ENCODE results near the gene LOC101059915.
A peak's percentile ranks its signal among the peaks of the same experiment; 100 is the strongest.
"Not testable (repeated sequence)": the region's sequence is repeated elsewhere in the genome, so short reads cannot be mapped to it uniquely, and the experiment has no call there.

The LOC101059915 gene

GRCh38 chrX:71636438-71637252, 30.7 kb upstream of the LOC101059915 start:
- no peak for DNase-seq (ENCODE audit: low read depth, low spot score)
- in situ Hi-C loops (cut with HindIII; ENCODE audit: low pct_unique_long_range_greater_than_20kb, low sequenced_read_pairs) = no loop called here

- DNase-seq (ENCODE audit: low read depth, low spot score) = no peak
- in situ Hi-C loops (cut with HindIII; ENCODE audit: low pct_unique_long_range_greater_than_20kb, low sequenced_read_pairs) = no loop called here
Measured at GRCh38 chrX:71637253-71637618, 30.1 kb upstream of the LOC101059915 start.

DNA sequence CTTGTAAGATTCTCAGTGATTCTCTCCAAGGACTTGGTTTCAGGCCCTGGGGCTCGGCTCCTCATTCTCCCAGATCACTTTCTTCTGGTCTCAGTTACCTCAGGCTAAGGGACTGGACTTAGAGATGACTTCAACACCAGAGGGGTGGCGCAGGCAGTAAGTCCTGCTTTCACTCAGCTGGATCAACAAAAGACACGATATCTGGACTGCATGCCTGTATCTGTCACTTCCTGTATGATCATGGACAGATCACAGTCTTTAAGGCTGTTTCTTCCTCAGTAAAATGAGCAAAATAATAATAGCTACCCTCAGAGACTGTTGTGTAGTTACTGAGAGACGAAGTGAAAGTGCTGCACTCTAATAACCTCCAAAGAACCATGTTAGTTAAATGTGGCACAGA, 29.5 kb upstream of the LOC101059915 start:
- no peak for DNase-seq (ENCODE audit: low read depth, low spot score)
- in situ Hi-C loops (cut with HindIII; ENCODE audit: low pct_unique_long_range_greater_than_20kb, low sequenced_read_pairs) = no loop called here

DNA sequence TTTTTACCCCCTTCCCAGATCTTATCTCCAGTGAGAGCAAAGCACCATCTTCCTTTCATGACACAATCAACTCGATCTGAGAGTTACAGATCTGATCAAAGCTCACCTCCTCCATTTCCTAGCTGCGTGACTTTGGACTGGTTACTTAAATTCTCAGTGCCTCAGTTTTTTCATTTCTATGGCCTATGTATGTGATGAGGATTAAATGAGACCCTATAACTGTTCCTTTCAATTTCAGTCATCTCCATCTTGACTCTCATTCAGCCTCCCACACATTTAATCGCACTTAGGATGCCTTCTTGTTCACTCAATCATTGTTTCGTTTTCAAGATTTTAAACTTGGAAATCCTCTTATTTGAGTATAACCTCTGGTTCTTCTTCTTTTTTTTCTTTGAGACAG, 28.9 kb upstream of the LOC101059915 start:
- in situ Hi-C loops (cut with HindIII; ENCODE audit: low pct_unique_long_range_greater_than_20kb, low sequenced_read_pairs) = no loop called here
- no peak for DNase-seq (ENCODE audit: low read depth, low spot score)

DNA sequence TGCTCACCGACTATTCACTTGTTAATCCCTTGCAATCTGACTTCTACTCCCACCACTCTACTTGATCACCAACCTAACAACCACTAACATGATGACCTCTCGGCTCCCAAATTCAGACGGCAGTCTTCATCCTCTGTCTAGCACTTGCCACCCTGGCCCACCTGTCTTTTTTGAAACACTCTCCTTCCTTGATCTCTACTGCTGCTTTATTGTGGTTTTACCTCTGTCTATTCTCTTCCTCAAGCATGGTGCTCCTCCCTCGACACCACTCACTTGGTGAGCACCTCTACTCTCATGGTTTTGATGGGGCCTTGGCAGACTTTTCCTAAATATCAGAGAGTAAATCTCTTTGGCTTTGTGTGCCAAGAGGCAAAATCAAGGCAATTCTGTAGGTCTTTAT, 27.3 kb upstream of the LOC101059915 start:
- in situ Hi-C loops (cut with HindIII; ENCODE audit: low pct_unique_long_range_greater_than_20kb, low sequenced_read_pairs) = no loop called here

GRCh38 chrX:71644406-71644805, 22.9 kb upstream of the LOC101059915 start:
- DNase-seq (ENCODE audit: low read depth, low spot score); in situ Hi-C loops (cut with HindIII; ENCODE audit: low pct_unique_long_range_greater_than_20kb, low sequenced_read_pairs): not testable (repeated sequence)

More for the DNA sequence above, 27.3 kb upstream of the LOC101059915 start:
- no peak for DNase-seq (ENCODE audit: low read depth, low spot score)

DNA sequence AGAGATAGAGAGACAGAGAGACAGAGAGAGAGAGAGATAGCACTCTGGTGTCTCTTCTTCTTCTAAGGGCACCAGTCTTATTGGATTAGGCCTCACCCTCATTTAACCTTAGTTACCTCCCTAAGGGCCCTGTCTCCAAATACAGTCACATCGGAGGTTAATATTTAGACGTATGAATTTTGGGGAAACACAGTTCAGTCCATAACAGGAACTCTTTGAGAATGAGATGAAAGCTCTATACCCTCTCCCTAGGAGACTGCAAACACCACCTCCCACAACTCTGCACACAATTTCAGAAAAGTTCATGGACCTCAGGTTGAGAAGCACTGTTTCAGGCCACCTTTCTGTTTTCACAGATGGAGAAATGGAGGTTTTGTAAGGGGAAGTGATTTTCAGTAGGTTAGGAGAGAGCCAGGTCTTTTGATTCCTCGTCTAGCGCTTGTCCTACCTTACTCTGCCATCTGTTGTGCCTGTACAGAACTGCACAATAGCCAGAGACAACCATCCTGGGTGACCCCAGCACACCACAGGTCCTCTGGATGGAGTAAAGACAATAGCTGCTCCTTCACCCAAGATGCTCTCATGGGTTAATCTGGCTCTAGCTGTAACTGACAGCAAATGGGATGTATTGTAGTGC, 16.9 kb upstream of the LOC101059915 start:
- DNase-seq (ENCODE audit: low read depth, low spot score) = no peak

DNA sequence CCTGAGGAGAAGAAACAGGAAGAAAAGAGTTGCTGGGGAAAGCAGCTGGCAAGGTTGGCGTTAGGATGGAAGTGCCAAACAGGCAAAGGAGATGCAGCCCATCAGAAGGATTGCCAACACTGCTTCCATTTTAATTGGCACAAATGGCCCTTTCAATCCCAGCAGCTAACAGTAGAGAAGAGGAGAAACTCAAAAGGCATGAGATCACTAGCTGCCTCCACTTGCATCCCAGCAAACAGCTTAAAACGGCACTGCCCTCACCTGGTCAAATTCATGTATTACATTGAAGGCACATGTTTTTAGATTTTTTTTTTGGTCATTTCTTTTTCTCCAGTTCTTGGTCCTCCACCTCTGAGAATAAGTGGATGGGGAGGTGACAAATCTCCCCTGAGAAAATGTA, 14.9 kb upstream of the LOC101059915 start:
- peak; percentile 67 for DNase-seq (ENCODE audit: low read depth, low spot score)
- in situ Hi-C loops (cut with HindIII; ENCODE audit: low pct_unique_long_range_greater_than_20kb, low sequenced_read_pairs) = no loop called here

More for the DNA sequence above, 16.9 kb upstream of the LOC101059915 start:
- in situ Hi-C loops (cut with HindIII; ENCODE audit: low pct_unique_long_range_greater_than_20kb, low sequenced_read_pairs) = no loop called here

- in situ Hi-C loops (cut with HindIII; ENCODE audit: low pct_unique_long_range_greater_than_20kb, low sequenced_read_pairs) = no loop called here
- DNase-seq (ENCODE audit: low read depth, low spot score) = no peak
Measured at GRCh38 chrX:71653344-71653743, 14.0 kb upstream of the LOC101059915 start.

GRCh38 chrX:71657267-71657666, 10.1 kb upstream of the LOC101059915 start:
- no peak for DNase-seq (ENCODE audit: low read depth, low spot score)
- in situ Hi-C loops (cut with HindIII; ENCODE audit: low pct_unique_long_range_greater_than_20kb, low sequenced_read_pairs) = no loop called here

DNA sequence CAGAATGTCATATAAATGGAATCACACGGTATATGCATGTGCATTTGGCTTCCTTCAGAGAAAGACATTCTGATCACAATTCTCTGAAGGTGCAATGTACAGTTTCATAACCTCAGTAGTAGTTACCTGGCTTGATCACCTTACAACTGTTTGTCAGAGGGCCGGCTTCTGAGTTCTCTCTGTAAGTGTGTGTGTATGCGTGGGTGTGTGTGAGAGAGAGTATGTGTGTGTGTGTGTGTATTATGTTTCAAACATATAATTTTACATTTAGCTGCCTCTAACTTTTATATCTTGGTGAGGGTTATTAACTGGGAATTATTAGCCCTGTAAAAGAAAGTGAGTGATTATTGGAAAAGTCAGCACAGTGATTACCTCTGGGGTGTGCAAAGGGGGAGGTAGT, 8.0 kb upstream of the LOC101059915 start:
- no peak for DNase-seq (ENCODE audit: low read depth, low spot score)
- in situ Hi-C loops (cut with HindIII; ENCODE audit: low pct_unique_long_range_greater_than_20kb, low sequenced_read_pairs) = no loop called here

DNA sequence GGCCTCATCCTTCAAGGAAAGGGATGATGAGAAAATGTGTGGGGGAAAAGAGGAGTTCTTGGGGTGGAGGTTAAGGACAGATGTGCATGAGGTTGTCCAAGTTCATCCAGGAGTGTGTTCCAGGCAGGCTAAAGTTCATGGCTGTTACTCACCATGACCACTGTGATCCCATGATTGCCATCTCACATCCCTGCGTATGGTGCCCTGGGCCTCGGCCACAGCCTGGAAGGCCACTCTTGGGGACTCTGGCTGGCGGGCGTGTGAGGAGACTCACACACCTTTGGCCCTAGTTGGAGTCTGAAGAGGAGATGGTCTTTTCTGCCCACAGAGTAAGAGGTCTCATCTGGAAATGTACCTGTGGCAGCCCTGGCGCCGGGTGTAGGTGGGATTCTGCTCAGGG, 7.4 kb upstream of the LOC101059915 start:
- in situ Hi-C loops (cut with HindIII; ENCODE audit: low pct_unique_long_range_greater_than_20kb, low sequenced_read_pairs) = no loop called here
- DNase-seq (ENCODE audit: low read depth, low spot score) = no peak

GRCh38 chrX:71660562-71661416, 6.6 kb upstream of the LOC101059915 start:
- no peak for DNase-seq (ENCODE audit: low read depth, low spot score)
- in situ Hi-C loops (cut with HindIII; ENCODE audit: low pct_unique_long_range_greater_than_20kb, low sequenced_read_pairs) = no loop called here

DNA sequence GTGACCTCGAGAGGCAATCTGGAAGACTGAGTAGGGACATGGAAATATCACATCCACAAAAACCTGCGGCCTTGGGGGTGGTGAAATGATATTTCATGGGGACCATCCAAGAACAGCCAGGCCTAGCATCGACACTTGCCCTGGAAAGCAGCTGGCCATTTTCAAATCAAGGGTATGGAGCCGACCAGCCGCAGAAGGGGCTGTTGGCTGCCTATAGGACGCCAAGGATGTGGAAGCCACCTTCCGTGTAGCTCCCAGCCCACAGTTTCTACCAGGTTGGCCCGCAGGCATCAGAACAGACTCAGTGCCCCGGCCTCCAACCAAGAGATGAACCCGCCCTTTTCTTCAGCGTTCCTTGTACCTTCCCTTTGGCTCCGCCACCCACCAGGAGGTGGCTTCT, 5.4 kb upstream of the LOC101059915 start:
- in situ Hi-C loops (cut with HindIII; ENCODE audit: low pct_unique_long_range_greater_than_20kb, low sequenced_read_pairs) = no loop called here
- no peak for DNase-seq (ENCODE audit: low read depth, low spot score)

GRCh38 chrX:71662654-71663053, 4.7 kb upstream of the LOC101059915 start:
- DNase-seq (ENCODE audit: low read depth, low spot score); in situ Hi-C loops (cut with HindIII; ENCODE audit: low pct_unique_long_range_greater_than_20kb, low sequenced_read_pairs): not testable (repeated sequence)

DNA sequence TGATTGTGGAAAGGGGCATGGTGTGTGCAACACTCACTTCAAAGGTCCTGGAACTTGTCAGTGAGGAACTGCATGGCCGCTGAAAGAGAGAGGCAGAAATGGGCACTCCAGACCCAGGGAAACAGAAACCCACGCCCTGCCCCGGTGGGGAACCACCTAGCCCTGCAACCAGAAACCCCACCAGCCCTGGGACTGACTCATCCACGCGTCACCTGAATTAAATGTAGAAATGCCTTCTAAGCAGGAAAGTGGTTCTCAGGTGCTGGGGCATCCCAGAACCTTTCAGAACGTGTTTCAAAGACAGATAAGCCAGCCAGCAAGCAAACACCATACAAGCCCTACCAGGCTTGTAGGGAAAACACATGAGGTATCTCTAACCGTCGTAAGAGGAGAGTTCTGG, 4.1 kb upstream of the LOC101059915 start:
- in situ Hi-C loops (cut with HindIII; ENCODE audit: low pct_unique_long_range_greater_than_20kb, low sequenced_read_pairs); DNase-seq (ENCODE audit: low read depth, low spot score): not testable (repeated sequence)

DNA sequence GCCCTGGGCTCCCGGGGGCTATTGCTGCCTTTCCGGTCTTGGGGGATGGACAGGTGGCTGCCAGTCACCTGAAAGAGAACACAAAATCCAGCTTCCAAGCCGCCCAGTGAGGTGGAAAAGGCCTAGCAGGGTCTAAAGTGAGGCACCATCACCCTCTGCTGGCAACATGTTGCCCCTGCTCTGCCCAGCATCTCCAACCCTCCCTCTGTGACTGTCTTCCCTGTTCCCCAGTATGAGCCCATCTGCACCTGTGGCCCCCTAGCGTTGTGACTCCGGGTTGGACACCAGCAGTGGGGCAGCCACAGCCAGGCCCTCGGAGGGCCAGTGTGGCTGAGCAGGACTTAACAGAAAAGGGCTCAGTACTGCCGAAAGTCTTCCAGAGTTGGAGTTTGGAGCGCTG, 3.1 kb upstream of the LOC101059915 start:
- peak; percentile 61 for DNase-seq (ENCODE audit: low read depth, low spot score)
- in situ Hi-C loops (cut with HindIII; ENCODE audit: low pct_unique_long_range_greater_than_20kb, low sequenced_read_pairs) = not testable (repeated sequence)

- DNase-seq (ENCODE audit: low read depth, low spot score) = no peak
- in situ Hi-C loops (cut with HindIII; ENCODE audit: low pct_unique_long_range_greater_than_20kb, low sequenced_read_pairs) = no loop called here
Measured at GRCh38 chrX:71664889-71665491, 2.4 kb upstream of the LOC101059915 start.

Data from SK-MEL-5 (cell line).